H1 (cell line): Measurements from ENCODE around the gene CYBRD1. TPM values are rescaled to one million over a fixed set of nuclear protein-coding genes. Genes with fewer than 3 reads are reported as not detected.

ENCODE experiments used
- CEBPB ChIP-seq: IDR thresholded peaks from 2 replicates; pipeline ENCODE4 v1.6.1; 2012; ENCODE audit warnings: low read depth, low read length
- SAP30 ChIP-seq: fragments of 300-600 bp; sonication (generic); IDR thresholded peaks from 2 replicates; pipeline ENCODE4 v1.7.1; 2012; ENCODE audit warnings: low read length, moderate library complexity, mild to moderate bottlenecking, inconsistent platforms; ENCODE audit not compliant: insufficient read depth, insufficient replicate concordance
- polyA plus RNA-seq, 7 experiments: library from polyadenylated mRNA; depleted of rRNA in 3 of 7; stranded (reverse) in 5 of 7; unstranded in 2 of 7; fragments of >200 nt in 5 of 7; fragments of 200-250 nt in 2 of 7; gene quantifications; 1 replicate in 5 of 7; 2 replicates in 1 of 7; 4 replicates in 1 of 7; pipeline versions ENCODE4 v1.2.1 to v1.2.3, GENCODE V29; 2011 to 2013; ENCODE audit warnings: missing spikeins in 2 of 7, mixed read lengths in 2 of 7
- total RNA-seq: library from RNA; stranded (reverse); fragmentation: NEBNext Ultra II Directional; extraction: Animal tissue kit (Norgen Biotek cat#: 25700); gene quantifications from 2 replicates; pipeline ENCODE4 v1.2.1, GENCODE V29; 2021

CYBRD1 gene
- total and polyA plus RNA-seq, 2 of the 8 experiments (the other 6 are each of a cell fraction or from before 2014, with no cell fraction given), result 10.7 to 12.6 TPM

DNA sequence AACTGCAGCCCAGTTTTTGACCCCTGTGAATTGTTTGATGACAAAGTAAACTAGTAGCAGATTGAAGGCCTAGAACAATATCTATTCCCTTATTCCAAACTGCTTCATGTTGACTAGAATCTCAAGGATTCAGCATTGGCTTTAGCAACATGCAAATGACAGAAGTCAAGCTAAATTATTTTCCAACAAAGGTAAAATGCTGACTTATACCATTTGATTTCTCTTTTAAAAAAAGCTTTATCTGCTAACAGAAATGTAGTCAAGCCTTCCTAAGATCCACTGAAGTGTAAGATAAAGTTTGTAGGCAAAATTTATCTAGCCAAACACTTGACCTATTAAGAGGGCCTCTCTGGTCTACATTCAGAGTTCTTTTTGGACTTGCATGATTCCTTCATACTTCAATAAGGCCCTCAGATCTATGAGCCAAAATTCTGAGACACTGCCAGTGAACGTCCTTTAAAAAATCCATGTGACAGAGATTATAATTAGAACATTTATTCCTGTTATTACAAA lies 9.5 kb upstream of the CYBRD1 start (continued):
- TF ChIP-seq CEBPB, result no peak
- no peak for TF ChIP-seq SAP30
